Activated CD8-positive, alpha-beta memory T cell treated with anti-CD3 and anti-CD28 coated beads for 36 hours (primary cell): ENCODE data around the gene OR10A5. TPM values are rescaled to one million over a fixed set of nuclear protein-coding genes. Genes with fewer than 3 reads are reported as not detected.
"Not testable (repeated sequence)": the region's sequence is repeated elsewhere in the genome, so short reads cannot be mapped to it uniquely, and the experiment has no call there.

ENCODE experiments used
- CTCF ChIA-PET: fragments of 350-600 bp; sonication (Branson Sonifier 250); formaldehyde crosslinking; loops from one replicate; lab custom pipeline; 2021; ENCODE audit warnings: antibody characterized with exemption; lab: Charles Lee
- POLR2A ChIA-PET: fragments of 350-600 bp; sonication (Branson Sonifier 250); formaldehyde crosslinking; loops from one replicate; lab custom pipeline; 2021; ENCODE audit warnings: antibody characterized with exemption; lab: Charles Lee
- total RNA-seq, 2 experiments: library from RNA; stranded (reverse); gene quantifications; one replicate each; pipeline ENCODE4 v1.2.3, GENCODE V29; 2021

Gene OR10A5
- not detected for total RNA-seq

DNA sequence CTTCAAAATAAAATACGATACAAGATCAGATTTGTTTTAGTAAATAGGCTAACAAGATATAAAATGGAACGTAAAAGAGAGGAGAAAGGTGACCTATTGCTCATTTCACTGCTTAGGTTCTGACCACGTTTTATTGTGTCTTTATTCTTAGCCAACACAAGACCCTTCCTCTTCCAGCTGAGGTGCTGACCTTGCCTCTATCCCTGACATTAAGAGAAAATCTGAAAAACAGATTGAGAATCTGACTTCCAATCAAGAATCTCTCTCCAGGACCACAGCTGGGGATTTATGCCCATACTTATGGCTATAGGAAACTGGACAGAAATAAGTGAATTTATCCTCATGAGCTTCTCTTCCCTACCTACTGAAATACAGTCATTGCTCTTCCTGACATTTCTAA is at the start of gene OR10A5:
Gene OR10A5 (plus strand): TSS at position 301 of the 400 bp plus-strand sequence. CDS start 0 bp downstream, at position 301.
- CTCF ChIA-PET, result no interaction called here
- POLR2A ChIA-PET, result no interaction called here

DNA sequence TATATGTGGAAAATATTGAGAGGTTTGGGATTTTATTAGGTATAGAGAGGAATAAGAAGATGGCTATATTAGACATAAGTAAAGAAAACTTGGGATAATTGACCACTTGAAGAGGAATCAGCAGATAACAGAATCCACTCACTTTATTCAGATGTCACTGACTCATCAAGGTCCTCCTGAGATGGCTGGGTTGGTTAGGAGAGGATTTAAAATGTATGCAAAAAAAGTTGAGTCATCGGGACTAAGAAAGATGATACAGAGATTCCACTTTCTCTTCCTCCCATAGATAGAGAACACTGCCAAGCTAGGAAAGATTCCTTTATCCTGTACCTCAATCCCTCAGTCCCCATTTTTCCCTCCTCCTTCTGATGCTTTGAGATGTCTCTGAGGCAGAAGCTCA is 46.1 kb upstream of the OR10A5 start, which contains the start of gene OR6A2:
Gene OR6A2 (minus strand): TSS at position 288 of the 400 bp plus-strand sequence. CDS start 3,981 bp downstream, outside the sequence.
- CTCF ChIA-PET, result no interaction called here
- POLR2A ChIA-PET, result interaction anchor here (0.6 kb wide), 1 partner anchor 261 kb away, joined by 3 read pairs; no protein-coding TSS in a partner anchor

DNA sequence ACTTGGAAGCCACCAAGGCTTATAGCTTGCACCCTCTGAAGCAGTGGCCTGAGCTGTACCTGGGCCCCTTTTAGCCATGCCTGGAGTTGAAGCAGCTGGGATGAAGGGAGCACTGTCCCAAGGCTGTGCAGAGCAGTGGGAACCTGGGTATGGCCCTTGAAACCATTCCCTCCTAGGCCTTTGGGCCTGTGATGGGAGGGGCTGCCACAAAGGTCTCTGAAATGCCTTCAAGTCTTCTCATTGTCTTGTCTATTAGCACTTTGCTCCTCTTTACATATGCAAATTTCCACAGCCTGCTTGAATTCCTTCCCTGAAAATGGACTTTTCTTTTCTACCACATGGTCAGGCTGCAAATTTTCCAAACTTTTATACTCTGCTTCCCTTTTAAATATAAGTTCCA is 44.4 kb upstream of the OR10A5 start:
- POLR2A ChIA-PET, CTCF ChIA-PET: not testable (repeated sequence)

DNA sequence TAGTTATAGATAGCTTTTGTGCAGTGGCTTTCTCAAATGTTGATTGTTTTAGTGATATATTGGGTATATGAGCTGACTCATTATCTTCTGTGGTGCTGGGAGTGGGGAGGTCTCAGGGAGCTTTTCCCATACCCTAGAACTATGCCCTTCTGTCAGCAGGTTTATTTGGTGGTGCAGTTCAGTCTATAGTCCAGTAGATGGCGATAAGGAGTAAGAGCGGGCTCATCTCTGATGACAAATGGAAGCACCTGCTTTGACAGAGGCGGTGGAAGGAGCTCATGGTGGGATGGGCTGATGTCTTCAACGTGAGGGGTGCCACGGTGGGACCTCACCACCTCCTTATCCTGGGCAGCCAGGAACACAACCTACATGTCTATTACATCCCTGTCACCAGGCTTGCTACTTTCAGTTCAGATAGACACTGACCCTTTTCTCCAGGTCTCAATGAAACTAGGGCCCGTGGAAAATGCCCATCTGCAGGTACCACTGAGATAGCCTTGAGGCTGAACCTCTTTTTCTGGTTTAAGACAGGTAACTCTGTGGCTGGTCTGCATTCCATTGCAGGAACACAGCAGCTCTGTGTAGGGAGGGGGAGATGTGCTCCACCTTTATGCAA is 33.0 kb upstream of the OR10A5 start:
- CTCF ChIA-PET, result interaction anchor here (0.6 to 1.6 kb wide), 8 partner anchors 9 to 630 kb away, joined by 3 to 9 read pairs (median 3); no protein-coding TSS in a partner anchor
- POLR2A ChIA-PET, result no interaction called here

DNA sequence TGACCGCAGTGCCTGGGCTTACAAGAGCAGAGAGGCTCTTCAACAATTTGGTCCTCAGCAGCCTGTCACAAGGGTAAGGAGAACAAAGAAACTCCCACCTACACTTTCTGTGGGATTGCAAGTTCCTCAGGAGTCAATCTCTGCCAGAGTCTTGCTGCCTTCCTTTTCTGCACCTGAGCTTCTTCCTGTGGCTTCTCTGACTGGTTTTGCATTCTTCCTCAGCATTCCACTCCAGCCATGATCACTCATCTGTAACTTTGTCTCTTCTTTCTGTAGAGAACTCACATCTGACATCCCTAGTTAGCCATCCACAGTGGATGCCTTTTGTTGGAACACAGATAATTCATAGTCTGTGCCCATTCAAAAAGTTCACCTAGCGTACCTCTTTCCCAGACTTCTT is 31.8 kb upstream of the OR10A5 start:
- ChIA-PET CTCF (no interaction called here), POLR2A (no interaction called here)

GRCh38 chr11:6817694-6818093 is 27.8 kb upstream of the OR10A5 start:
- CTCF ChIA-PET, result no interaction called here
- POLR2A ChIA-PET, result interaction anchor here (0.7 kb wide), 1 partner anchor 21 kb away, joined by 3 read pairs; no protein-coding TSS in a partner anchor

DNA sequence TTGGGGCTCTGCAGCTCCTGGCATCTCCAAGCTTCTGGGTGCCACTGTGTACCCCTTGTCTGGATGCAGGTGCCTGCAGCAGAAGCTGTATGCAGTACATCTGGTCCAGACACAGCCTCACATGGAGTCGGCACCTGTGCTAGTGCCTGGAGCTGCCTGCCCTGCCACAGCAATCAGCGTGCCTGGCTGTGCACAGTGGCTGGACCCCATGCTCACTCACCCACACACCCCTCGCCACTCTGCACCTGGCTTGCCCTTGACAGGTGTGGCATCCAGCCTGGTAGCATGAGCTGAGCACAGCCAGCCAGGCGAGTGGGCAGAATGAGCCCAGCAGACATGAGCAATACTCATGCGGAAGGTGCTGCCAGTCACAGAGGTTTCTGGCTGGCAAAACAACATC is 26.5 kb upstream of the OR10A5 start:
- POLR2A ChIA-PET, result no interaction called here

GRCh38 chr11:6824136-6824823 is 21.2 kb upstream of the OR10A5 start:
- CTCF ChIA-PET, result interaction anchor here (2.9 kb wide), 1 partner anchor 12 kb away, joined by 9 read pairs; no protein-coding TSS in a partner anchor
- POLR2A ChIA-PET, result no interaction called here

More for the DNA sequence above, 26.5 kb upstream of the OR10A5 start:
- CTCF ChIA-PET, result no interaction called here

DNA sequence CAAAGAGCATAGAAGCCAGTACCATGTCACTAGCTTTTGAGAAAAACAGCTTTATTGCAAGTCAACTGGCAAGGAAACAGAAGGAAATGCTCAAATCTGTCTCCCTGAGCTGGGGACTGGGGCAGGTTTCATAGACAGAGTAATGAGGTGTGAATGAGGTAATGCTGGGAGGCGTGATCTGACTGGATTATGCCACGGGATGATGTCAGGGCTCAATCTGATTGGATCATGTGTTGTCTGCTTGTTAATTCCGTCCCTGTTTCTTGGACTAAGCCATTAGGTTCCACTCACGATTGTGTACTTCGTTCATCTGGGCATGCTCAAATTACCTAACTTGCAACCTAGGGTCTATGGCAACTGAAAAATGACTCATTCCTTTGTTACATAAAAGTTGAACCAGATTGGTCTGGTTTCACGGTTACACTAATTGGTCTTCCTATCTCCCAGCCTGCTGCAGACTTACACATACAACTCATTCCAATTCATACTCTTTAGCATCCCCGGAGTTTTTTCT is 20.2 kb upstream of the OR10A5 start:
- CTCF ChIA-PET, result interaction anchor here (2.9 kb wide), 1 partner anchor 13 kb away, joined by 9 read pairs; no protein-coding TSS in a partner anchor

GRCh38 chr11:6828103-6828502 is 17.4 kb upstream of the OR10A5 start:
- ChIA-PET POLR2A (no interaction called here), CTCF (no interaction called here)

More for the DNA sequence above, 20.2 kb upstream of the OR10A5 start:
- POLR2A ChIA-PET, result no interaction called here

DNA sequence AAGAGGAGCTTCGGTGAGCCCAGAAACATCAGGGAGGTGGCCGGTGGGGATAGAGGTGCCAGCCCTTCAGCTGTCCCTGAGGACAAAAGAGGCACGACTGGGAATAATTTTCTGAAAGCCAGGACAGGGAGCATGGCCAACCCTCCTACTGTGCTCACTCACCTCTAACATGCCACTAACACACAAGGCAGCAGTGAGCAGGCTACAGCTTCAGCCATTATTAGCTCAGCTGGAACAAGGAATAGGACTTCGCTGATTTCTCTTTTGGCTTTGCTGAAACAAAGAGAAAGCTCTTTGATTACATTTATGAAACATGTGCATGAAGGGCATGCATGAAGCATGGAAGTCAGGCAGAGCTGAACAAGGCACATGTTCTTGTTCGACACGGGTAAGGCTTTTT is 12.1 kb upstream of the OR10A5 start:
- POLR2A ChIA-PET, result no interaction called here
- CTCF ChIA-PET, result no interaction called here

DNA sequence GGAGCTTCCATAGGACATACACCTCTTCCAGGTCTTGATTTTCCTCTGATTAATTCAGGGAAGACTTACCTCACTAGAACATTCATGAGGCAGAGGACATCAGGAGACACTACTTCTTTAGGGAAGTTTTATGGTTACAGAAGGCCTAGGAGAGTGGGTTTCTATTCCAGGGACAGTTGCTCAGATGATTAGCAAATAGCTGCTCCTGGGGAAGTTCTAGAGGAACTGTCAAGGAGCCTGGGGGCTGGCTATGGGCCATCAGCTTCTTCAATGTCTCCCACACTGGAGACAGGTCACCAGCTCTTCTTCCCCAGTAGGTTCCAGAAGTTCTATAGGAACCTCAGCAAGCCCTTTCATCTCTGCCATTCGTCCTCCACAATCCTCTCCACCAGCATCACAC is 11.5 kb upstream of the OR10A5 start:
- ChIA-PET CTCF (no interaction called here), POLR2A (no interaction called here)

DNA sequence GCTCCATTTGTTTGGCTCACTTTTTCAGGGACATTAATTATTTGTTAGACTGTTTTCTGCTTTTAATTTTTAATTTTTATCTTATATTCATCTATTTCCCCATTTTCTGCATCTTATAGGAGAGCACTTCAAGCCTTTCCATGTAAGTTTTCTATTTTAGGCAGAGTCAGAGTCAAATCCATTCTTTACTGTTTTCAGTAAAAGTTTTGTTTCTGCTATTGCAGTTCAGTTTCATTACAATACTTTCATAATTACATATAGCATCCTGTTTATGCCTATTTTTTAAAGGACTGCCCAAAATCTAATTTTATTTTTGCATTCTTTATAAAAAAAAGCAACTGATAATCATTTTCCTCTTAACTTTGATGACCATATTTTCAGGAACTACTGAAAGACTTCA is 3.8 kb upstream of the OR10A5 start:
- ChIA-PET POLR2A (no interaction called here), CTCF (interaction anchor here (0.7 kb wide), 1 partner anchor 87 kb away, joined by 3 read pairs; no protein-coding TSS in a partner anchor)

DNA sequence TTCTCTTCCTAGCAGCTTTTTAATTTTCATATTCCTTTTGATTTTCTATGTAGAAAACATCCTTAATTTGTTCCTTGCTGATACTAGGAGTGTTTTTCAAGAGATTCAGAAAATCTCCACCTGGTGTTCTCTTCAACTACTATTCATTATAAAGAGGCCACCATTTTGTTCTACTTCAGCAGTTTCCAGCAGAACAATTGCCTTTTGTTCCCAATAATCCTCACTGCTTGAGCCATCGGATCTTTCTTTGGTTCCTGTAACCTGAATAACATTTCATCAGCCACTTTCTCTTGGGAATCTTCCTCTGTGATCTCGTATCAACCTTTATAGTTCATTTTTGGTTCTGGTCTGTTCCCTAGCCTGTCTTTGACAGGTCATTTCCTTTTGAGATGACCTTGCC is 1.8 kb upstream of the OR10A5 start:
- CTCF ChIA-PET, result interaction anchor here (1.2 kb wide), 1 partner anchor 31 kb away, joined by 3 read pairs; no protein-coding TSS in a partner anchor

GRCh38 chr11:6844356-6844755 is 1.1 kb upstream of the OR10A5 start:
- POLR2A ChIA-PET, result no interaction called here
- CTCF ChIA-PET, result no interaction called here

More for the DNA sequence above, 1.8 kb upstream of the OR10A5 start:
- POLR2A ChIA-PET, result no interaction called here

DNA sequence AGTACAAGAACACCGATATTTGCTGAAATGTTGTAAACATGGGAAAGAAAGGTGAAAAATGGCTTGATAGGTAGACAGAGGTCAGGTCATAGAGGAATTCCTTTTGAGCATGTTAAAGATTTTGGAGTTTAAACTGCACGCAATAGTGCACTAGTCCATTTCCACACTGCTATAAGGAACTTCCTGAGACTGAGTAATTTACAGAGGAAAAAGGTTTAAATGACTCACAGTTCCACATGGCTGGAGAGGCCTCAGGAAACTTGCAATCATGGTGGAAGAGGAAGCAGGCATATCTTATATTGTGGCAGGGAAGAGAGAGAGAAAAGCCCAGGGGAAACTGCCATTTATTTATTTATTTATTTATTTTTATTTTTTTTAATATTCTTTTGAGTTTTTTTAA is 5.0 kb downstream of the OR10A5 start:
- POLR2A ChIA-PET, result no interaction called here
- CTCF ChIA-PET, result no interaction called here

- POLR2A ChIA-PET, CTCF ChIA-PET: not testable (repeated sequence)
These were observed 9.3 kb downstream of the OR10A5 start for GRCh38 chr11:6854801-6855200.

- ChIA-PET POLR2A (no interaction called here), CTCF (no interaction called here)
These were observed 10.6 kb downstream of the OR10A5 start for GRCh38 chr11:6855971-6856541.

GRCh38 chr11:6856871-6857270 is 11.4 kb downstream of the OR10A5 start:
- POLR2A ChIA-PET, result no interaction called here
- CTCF ChIA-PET, result no interaction called here

DNA sequence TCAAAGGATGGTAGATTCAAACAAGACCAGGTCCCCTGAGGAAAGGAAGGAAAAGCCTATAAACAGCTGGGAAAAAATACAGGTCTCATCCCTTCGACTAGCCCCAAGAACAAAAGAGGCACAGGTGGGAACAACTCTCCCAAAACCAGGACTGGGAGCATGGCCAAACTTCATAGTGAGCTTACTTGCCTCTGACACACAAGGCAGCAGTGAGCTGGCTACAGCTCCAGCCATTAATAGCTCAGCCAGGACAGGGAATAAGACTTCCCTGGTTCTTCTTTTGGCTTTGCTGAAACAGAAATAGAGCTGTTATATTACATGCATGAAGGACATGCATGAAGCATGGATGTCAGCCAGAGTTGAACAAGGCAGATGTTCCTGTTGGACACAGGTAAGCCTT is 17.5 kb downstream of the OR10A5 start, which contains the start of gene OR10A2:
Gene OR10A2 (plus strand): TSS at position 97 of the 400 bp plus-strand sequence. CDS start 6,698 bp downstream, outside the sequence.
- ChIA-PET POLR2A (no interaction called here), CTCF (no interaction called here)
